Endothelial cell of umbilical vein (primary cell): ENCODE measurements around the gene SLC22A15. TPM values are rescaled to one million over a fixed set of nuclear protein-coding genes. Genes with fewer than 3 reads are reported as not detected.

Experiments
- BruUV-seq: library from RNA; stranded (reverse); fragments of 400-500 nt; replicated peaks from 2 replicates; lab custom pipeline; 2021; lab: Mats Ljungman, UMichigan
- CTCF ChIA-PET: fragments of 300-600, 350-600 bp; sonication (Branson Sonifier 250); formaldehyde crosslinking; loops from one replicate; lab custom pipeline; 2021; ENCODE audit warnings: antibody characterized with exemption, inconsistent platforms; lab: Charles Lee
- POLR2A ChIA-PET: fragments of 300-600, 350-600 bp; sonication (Branson Sonifier 250); formaldehyde crosslinking; loops from one replicate; lab custom pipeline; 2021; ENCODE audit warnings: antibody characterized with exemption, inconsistent platforms; lab: Charles Lee
- DNase-seq: peaks from one replicate; pipeline ENCODE4 v3.0.0-alpha.2; 2011; ENCODE audit warnings: low read depth, low spot score
- FAIRE-seq: peaks from 2 replicates; lab custom pipeline; 2011; peaks lifted over from hg19 to GRCh38; lab: Jason Lieb, UNC
- H2AFZ ChIP-seq: 2 replicates; pipeline ENCODE4 v1.6.0; 2012; ENCODE audit warnings: low read depth, low read length, control low read depth, inconsistent platforms
- H3K27ac ChIP-seq: 2 replicates; pipeline ENCODE4 v1.5.1; 2011; ENCODE audit warnings: low read depth, mild to moderate bottlenecking, control low read depth, low read length, moderate library complexity; ENCODE audit not compliant: insufficient read depth
- H3K27me3 ChIP-seq, 2 experiments: 2 replicates each; pipeline versions ENCODE4 v1.6.0 to v1.6.1; 2011; ENCODE audit warnings: low read length in 2 of 2, mixed read lengths in 1 of 2; ENCODE audit not compliant: control insufficient read depth in 2 of 2, insufficient read depth in 2 of 2
- H3K36me3 ChIP-seq, 2 experiments: 2 replicates in 1 of 2; 3 replicates in 1 of 2; pipeline ENCODE4 v1.5.1; 2011; ENCODE audit warnings: low read length in 2 of 2, mild to moderate bottlenecking in 1 of 2, moderate library complexity in 1 of 2; ENCODE audit not compliant: control insufficient read depth in 2 of 2, insufficient read depth in 2 of 2; ENCODE audit errors: extremely low read depth in 1 of 2
- H3K4me1 ChIP-seq: 3 replicates; pipeline ENCODE4 v1.5.1; 2011; ENCODE audit warnings: mild to moderate bottlenecking, low read length; ENCODE audit not compliant: control insufficient read depth, insufficient read depth; ENCODE audit errors: extremely low read depth
- H3K4me2 ChIP-seq: 2 replicates; pipeline ENCODE4 v1.6.1; 2011; ENCODE audit warnings: low read length, control low read depth, mixed read lengths; ENCODE audit not compliant: insufficient read depth
- H3K4me3 ChIP-seq, 3 experiments: fragments of 200-600 bp in 1 of 3; sonication (generic), shearing (Covaris generic) in 1 of 3; replicated peaks in 1 of 3; 2 replicates each; pipeline ENCODE4 v1.5.1; 2011 to 2016; ENCODE audit warnings: control low read depth in 3 of 3, low read length in 3 of 3, mild to moderate bottlenecking in 2 of 3, inconsistent platforms in 1 of 3, low read depth in 1 of 3, moderate library complexity in 1 of 3; ENCODE audit not compliant: insufficient read depth in 1 of 3
- H3K79me2 ChIP-seq: 2 replicates; pipeline ENCODE4 v1.6.0; 2012; ENCODE audit warnings: low read length, inconsistent platforms; ENCODE audit not compliant: control insufficient read depth, insufficient read depth
- H3K9ac ChIP-seq: replicated peaks from 2 replicates; pipeline ENCODE3; 2011; ENCODE audit warnings: low read length, control low read depth; ENCODE audit not compliant: insufficient read depth; ENCODE audit errors: extremely low read depth
- H3K9me1 ChIP-seq: replicated peaks from 3 replicates; pipeline ENCODE4 v1.6.0; 2011; ENCODE audit warnings: mild to moderate bottlenecking, low read length; ENCODE audit not compliant: control insufficient read depth, insufficient read depth; ENCODE audit errors: extremely low read depth
- H3K9me3 ChIP-seq: replicated peaks from 2 replicates; pipeline ENCODE4 v1.5.1; 2012; ENCODE audit warnings: low read length, inconsistent platforms; ENCODE audit not compliant: control insufficient read depth, insufficient read depth
- H4K20me1 ChIP-seq: replicated peaks from 2 replicates; pipeline ENCODE3; 2011; ENCODE audit warnings: mild to moderate bottlenecking, low read length; ENCODE audit not compliant: control insufficient read depth, insufficient read depth; ENCODE audit errors: extremely low read depth
- EZH2 ChIP-seq: IDR thresholded peaks from 2 replicates; pipeline ENCODE4 v1.6.1; 2012; ENCODE audit warnings: borderline replicate concordance, low read depth, mild to moderate bottlenecking, moderate library complexity, low read length, inconsistent platforms; ENCODE audit not compliant: severe bottlenecking
- FOS ChIP-seq: IDR thresholded peaks from 2 replicates; pipeline ENCODE4 v1.6.1; 2011; ENCODE audit warnings: mild to moderate bottlenecking, low read length, moderate library complexity, borderline replicate concordance; ENCODE audit not compliant: insufficient read depth
- GATA2 ChIP-seq: IDR thresholded peaks from 2 replicates; pipeline ENCODE4 v1.7.0; 2011; ENCODE audit warnings: low read depth, mild to moderate bottlenecking, moderate library complexity, mixed read lengths, low read length; ENCODE audit not compliant: insufficient read length, insufficient read depth
- JUN ChIP-seq: IDR thresholded peaks from 2 replicates; pipeline ENCODE4 v1.6.1; 2011; ENCODE audit warnings: borderline replicate concordance, low read depth; ENCODE audit not compliant: insufficient read length, insufficient read depth
- MYC ChIP-seq: IDR thresholded peaks from one replicate; pipeline ENCODE4 v1.6.1; 2011; ENCODE audit warnings: mild to moderate bottlenecking, low read depth, low read length
- POLR2A ChIP-seq: IDR thresholded peaks from 2 replicates; pipeline ENCODE4 v1.6.1; 2012; ENCODE audit warnings: low read depth, mild to moderate bottlenecking, control low read depth, low read length
- POLR2AphosphoS5 ChIP-seq: IDR thresholded peaks from 2 replicates; pipeline ENCODE4 v1.6.1; 2012; ENCODE audit warnings: low read depth, mild to moderate bottlenecking, control low read depth, low read length, moderate library complexity; ENCODE audit not compliant: insufficient read depth
- dilution Hi-C: fragments of 300-500 bp; cut with MboI; formaldehyde crosslinking; loops from one replicate; pipeline ENCODE4 v1.15.0; 2019; ENCODE audit warnings: low sequenced_read_pairs; ENCODE audit not compliant: extremely low pct_ligation_motif_present
- intact Hi-C: fragments of 100-400 bp; cut with micrococcal nuclease; formaldehyde crosslinking; loops from one replicate; pipeline ENCODE4 v1.10.0; 2022
- polyA plus RNA-seq, 4 experiments: library from polyadenylated mRNA; depleted of rRNA in 3 of 4; stranded (reverse) in 3 of 4; unstranded in 1 of 4; fragments of >200 nt; gene quantifications; 2 replicates each; pipeline versions ENCODE4 v1.2.1 to v1.2.3, GENCODE V29; 2011 to 2012; ENCODE audit warnings: missing spikeins in 1 of 4
- total RNA-seq: library from RNA; stranded (reverse); gene quantifications from 2 replicates; pipeline ENCODE4 v1.2.3, GENCODE V29; 2021
- TF ChIP-seq, protein P1 (sequence below): IDR thresholded peaks from 2 replicates; pipeline ENCODE4 v1.6.1; 2011; ENCODE audit not compliant: insufficient read depth, insufficient read length
- TF ChIP-seq, protein P2 (sequence below), 2 donors: IDR thresholded peaks; 1 replicate in 1 of 2; 2 replicates in 1 of 2; pipeline ENCODE4 v1.5.1; 2011; ENCODE audit warnings: low read length in 2 of 2, mild to moderate bottlenecking in 2 of 2, moderate library complexity in 2 of 2, control low read depth in 1 of 2, inconsistent platforms in 1 of 2, low read depth in 1 of 2; ENCODE audit not compliant: insufficient read depth in 1 of 2; ENCODE audit errors: extremely low read depth in 1 of 2

SLC22A15 gene
- total and polyA plus RNA-seq, 2 donors (not counting 3 experiments of a cell fraction or from before 2014, with no cell fraction given): 0.44 TPM; not detected in 1

GRCh38 chr1:115989699-115990098 is 13.4 kb downstream of the SLC22A15 start:
- dilution Hi-C loops: no loop called here
- H3K9me3 ChIP-seq: no peaks in the 10 kb centered on the region
- no peaks in the 10 kb centered on the region for H4K20me1 ChIP-seq
- TF ChIP-seq, protein P1, sequence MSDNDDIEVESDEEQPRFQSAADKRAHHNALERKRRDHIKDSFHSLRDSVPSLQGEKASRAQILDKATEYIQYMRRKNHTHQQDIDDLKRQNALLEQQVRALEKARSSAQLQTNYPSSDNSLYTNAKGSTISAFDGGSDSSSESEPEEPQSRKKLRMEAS: no peak
- TF ChIP-seq JUN (no peak), EZH2 (no peak), MYC (no peak), POLR2A (no peak), GATA2 (no peak), FOS (no peak), POLR2AphosphoS5 (no peak)
- TF ChIP-seq, protein P2, sequence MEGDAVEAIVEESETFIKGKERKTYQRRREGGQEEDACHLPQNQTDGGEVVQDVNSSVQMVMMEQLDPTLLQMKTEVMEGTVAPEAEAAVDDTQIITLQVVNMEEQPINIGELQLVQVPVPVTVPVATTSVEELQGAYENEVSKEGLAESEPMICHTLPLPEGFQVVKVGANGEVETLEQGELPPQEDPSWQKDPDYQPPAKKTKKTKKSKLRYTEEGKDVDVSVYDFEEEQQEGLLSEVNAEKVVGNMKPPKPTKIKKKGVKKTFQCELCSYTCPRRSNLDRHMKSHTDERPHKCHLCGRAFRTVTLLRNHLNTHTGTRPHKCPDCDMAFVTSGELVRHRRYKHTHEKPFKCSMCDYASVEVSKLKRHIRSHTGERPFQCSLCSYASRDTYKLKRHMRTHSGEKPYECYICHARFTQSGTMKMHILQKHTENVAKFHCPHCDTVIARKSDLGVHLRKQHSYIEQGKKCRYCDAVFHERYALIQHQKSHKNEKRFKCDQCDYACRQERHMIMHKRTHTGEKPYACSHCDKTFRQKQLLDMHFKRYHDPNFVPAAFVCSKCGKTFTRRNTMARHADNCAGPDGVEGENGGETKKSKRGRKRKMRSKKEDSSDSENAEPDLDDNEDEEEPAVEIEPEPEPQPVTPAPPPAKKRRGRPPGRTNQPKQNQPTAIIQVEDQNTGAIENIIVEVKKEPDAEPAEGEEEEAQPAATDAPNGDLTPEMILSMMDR (IDR thresholded peaks at IDR 0.05; ENCODE audit: extremely low read depth in 1 of 2, insufficient read depth in 1 of 2, low read depth in 1 of 2, low read length in 2 of 2): no peak
- DNase-seq (no peak), FAIRE-seq (no peak)
- ChIA-PET POLR2A (no interaction called here), CTCF (interaction anchor here (1.3 kb wide), 2 partner anchors 9 to 182 kb away, joined by 4 to 5 read pairs; no protein-coding TSS in a partner anchor)
- H3K27me3 ChIP-seq: no peaks in the 10 kb centered on the region
- H3K27ac ChIP-seq: no peak overlapping the region
- H3K9me1 ChIP-seq: no peaks in the 10 kb centered on the region
- H3K36me3 ChIP-seq: no peaks in the 10 kb centered on the region
- H3K4me3 ChIP-seq: no peak overlapping the region
- no peak overlapping the region for H2AFZ ChIP-seq
- no peak overlapping the region for H3K9ac ChIP-seq
- H3K4me1 ChIP-seq: no peaks in the 10 kb centered on the region
- intact Hi-C loops: loop anchor here (10.0 kb wide), 1 partner anchor 345 kb away; the partner anchor contains the start of gene VANGL1
- no TSS peak for BruUV-seq
- H3K79me2 ChIP-seq: no peaks in the 10 kb centered on the region
- H3K4me2 ChIP-seq: no peak overlapping the region
